PFSK-1 (cell line): Measurements from ENCODE around the gene TMEM129.

Source experiments
- FOXP2 ChIP-seq: optimal IDR thresholded peaks from 2 replicates; pipeline ENCODE3; 2011; ENCODE audit warnings: borderline replicate concordance, control low read depth, inconsistent platforms; ENCODE audit not compliant: insufficient read depth; ENCODE audit errors: extremely low read length, extremely low read depth
- POLR2AphosphoS5 ChIP-seq: IDR thresholded peaks from 2 replicates; pipeline ENCODE4 v1.6.1; 2012; ENCODE audit warnings: low read depth, mild to moderate bottlenecking, control low read depth, low read length, moderate library complexity
- SIN3A ChIP-seq: IDR thresholded peaks from 2 replicates; pipeline ENCODE4 v1.6.1; 2012; ENCODE audit warnings: mild to moderate bottlenecking, low read length, moderate library complexity, borderline replicate concordance; ENCODE audit not compliant: insufficient read depth
- TF ChIP-seq, protein P1 (sequence below), 2 experiments: IDR thresholded peaks; 2 replicates each; pipeline versions ENCODE4 v1.6.1 to v1.8.0; 2011 to 2012; ENCODE audit warnings: low read depth in 2 of 2, low read length in 2 of 2, control low read depth in 1 of 2, inconsistent platforms in 1 of 2, mild to moderate bottlenecking in 1 of 2, moderate library complexity in 1 of 2; ENCODE audit not compliant: insufficient read depth in 1 of 2

DNA sequence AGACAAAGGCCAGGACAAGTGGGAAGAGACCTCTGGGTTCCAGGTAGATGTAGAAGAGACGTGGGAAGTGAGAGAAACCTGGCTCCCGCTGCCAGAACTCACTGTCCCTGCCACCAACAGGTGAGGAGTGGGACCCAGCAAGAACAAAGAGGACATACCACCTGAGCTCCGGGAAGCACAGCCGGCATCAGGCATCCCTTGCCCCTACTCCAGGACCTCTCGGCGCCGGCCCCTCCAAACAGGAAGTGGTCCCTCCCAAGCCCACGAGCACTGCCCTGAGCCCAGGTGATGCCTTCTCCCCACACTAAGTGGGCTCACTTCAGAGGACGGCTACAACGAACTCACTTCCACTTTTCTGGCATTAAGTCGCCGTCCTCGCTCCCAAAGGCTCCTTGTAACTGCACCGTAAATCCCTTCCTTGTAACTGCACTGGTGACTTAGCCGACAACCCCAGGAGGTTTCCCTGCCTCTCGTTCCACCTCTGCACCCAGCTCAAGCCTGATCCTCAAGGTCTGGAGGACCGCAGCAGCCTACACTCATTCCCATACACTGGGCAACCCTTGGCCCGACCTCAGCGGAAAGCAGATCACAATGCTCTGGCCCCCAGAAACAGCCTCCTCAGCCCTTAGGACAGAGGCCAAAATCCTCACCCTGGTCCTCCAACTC lies 45.9 kb downstream of the TMEM129 start:
- TF ChIP-seq POLR2AphosphoS5 (no peak), SIN3A (no peak), FOXP2 (no peak)
- TF ChIP-seq, protein P1, sequence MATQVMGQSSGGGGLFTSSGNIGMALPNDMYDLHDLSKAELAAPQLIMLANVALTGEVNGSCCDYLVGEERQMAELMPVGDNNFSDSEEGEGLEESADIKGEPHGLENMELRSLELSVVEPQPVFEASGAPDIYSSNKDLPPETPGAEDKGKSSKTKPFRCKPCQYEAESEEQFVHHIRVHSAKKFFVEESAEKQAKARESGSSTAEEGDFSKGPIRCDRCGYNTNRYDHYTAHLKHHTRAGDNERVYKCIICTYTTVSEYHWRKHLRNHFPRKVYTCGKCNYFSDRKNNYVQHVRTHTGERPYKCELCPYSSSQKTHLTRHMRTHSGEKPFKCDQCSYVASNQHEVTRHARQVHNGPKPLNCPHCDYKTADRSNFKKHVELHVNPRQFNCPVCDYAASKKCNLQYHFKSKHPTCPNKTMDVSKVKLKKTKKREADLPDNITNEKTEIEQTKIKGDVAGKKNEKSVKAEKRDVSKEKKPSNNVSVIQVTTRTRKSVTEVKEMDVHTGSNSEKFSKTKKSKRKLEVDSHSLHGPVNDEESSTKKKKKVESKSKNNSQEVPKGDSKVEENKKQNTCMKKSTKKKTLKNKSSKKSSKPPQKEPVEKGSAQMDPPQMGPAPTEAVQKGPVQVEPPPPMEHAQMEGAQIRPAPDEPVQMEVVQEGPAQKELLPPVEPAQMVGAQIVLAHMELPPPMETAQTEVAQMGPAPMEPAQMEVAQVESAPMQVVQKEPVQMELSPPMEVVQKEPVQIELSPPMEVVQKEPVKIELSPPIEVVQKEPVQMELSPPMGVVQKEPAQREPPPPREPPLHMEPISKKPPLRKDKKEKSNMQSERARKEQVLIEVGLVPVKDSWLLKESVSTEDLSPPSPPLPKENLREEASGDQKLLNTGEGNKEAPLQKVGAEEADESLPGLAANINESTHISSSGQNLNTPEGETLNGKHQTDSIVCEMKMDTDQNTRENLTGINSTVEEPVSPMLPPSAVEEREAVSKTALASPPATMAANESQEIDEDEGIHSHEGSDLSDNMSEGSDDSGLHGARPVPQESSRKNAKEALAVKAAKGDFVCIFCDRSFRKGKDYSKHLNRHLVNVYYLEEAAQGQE (IDR thresholded peaks at IDR 0.05; ENCODE audit: insufficient read depth in 1 of 2, low read depth in 2 of 2, low read length in 2 of 2) = no peak
